ENCODE measurements around the gene CPLX3. TPM values are rescaled to one million over a fixed set of nuclear protein-coding genes. Genes with fewer than 3 reads are reported as not detected.

The CPLX3 gene
- total RNA-seq, 2 donors from 2014 or later = not detected

DNA sequence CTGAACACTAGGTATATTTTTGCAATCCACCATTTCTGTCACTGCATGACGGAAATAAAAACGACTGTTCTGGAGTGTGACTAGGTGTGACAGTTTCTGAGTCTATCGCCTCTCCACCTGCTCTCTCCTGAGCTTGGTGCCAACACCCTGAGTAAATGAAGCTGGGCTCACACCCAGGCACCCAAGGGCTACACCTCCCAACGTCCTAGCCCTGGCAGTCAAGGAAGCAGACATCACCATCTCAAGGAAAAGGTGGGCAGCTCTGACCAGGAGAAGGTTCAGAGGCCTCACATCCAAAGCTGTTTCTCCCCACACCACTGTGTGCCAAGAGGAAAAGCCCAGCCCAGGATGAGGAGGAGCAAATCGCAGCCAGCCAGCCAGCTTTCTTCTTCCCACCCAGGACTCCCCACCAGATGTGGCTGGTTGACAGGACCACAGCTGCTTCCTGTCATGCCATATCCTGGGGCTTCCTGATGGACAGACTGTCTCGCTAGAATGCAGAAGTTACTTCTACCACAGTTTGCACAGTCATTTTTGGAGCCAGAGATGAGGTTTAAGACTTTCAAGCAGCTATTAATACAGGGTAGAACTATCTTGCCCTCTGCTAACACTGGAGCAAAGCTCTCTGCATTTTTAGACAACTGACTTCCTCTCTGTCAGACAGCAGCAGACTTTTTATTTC is 43.4 kb downstream of the CPLX3 start:
- Histone ChIP-seq H3K27ac (ENCODE audit: low read depth, low read length) (no peak overlapping the region), H3K36me3 (ENCODE audit: control insufficient read depth, insufficient read depth, low read length) (peaks cover 24% of the 10 kb centered on the region), H3K9me3 (ENCODE audit: control insufficient read depth, low read length) (peaks cover 17% of the 10 kb centered on the region), H3K4me1 (ENCODE audit: control insufficient read depth, insufficient read depth, low read length) (peaks cover 7% of the 10 kb centered on the region), H3K4me3 (ENCODE audit: low read length) (no peak overlapping the region), H3K27me3 (ENCODE audit: control insufficient read depth, insufficient read depth, low read length, poor library complexity, severe bottlenecking) (no peaks in the 10 kb centered on the region), H3K9ac (ENCODE audit: extremely low read depth, low read length, poor library complexity, severe bottlenecking) (no peak overlapping the region)
- Mint-ChIP-seq H3K27ac (no peak overlapping the region), H3K4me1 (peaks cover 31% of the 10 kb centered on the region), H3K9me3 (peaks cover 12% of the 10 kb centered on the region), H3K4me3 (no peak overlapping the region), H3K27me3 (ENCODE audit: insufficient read depth) (no peaks in the 10 kb centered on the region), H3K36me3 (ENCODE audit: low read depth) (peaks cover 37% of the 10 kb centered on the region)
- TF ChIP-seq CTCF (conservative IDR thresholded peaks at IDR 0.05) = no peak
- DNase-seq = no peak
- 88 to 90% methylated on average over 5 to 6 of the region's 6 CpGs for WGBS, 2 experiments (ENCODE audit: insufficient coverage in 1 of 2, insufficient read length in 1 of 2)

- Histone ChIP-seq H3K4me1 (ENCODE audit: control insufficient read depth, insufficient read depth, low read length) (peaks cover 7% of the 10 kb centered on the region), H3K9ac (ENCODE audit: extremely low read depth, low read length, poor library complexity, severe bottlenecking) (no peak overlapping the region), H3K27ac (ENCODE audit: low read depth, low read length) (no peak overlapping the region), H3K27me3 (ENCODE audit: control insufficient read depth, insufficient read depth, low read length, poor library complexity, severe bottlenecking) (no peaks in the 10 kb centered on the region), H3K36me3 (ENCODE audit: control insufficient read depth, insufficient read depth, low read length) (peaks cover 24% of the 10 kb centered on the region), H3K9me3 (ENCODE audit: control insufficient read depth, low read length) (peaks cover 17% of the 10 kb centered on the region), H3K4me3 (ENCODE audit: low read length) (no peak overlapping the region)
- Mint-ChIP-seq H3K27me3 (ENCODE audit: insufficient read depth) (no peaks in the 10 kb centered on the region), H3K36me3 (ENCODE audit: low read depth) (peaks cover 35% of the 10 kb centered on the region), H3K4me3 (peak overlapping the region; percentile 85), H3K4me1 (peaks cover 31% of the 10 kb centered on the region), H3K27ac (peak overlapping the region; percentile 67), H3K9me3 (peaks cover 12% of the 10 kb centered on the region)
- peak; percentile 66 for DNase-seq
- WGBS, 2 experiments (ENCODE audit: insufficient coverage in 1 of 2, insufficient read length in 1 of 2) = 55 to 58% methylated on average over 6 of the region's 6 CpGs
- no peak for TF ChIP-seq CTCF (conservative IDR thresholded peaks at IDR 0.05)
Measured at GRCh38 chr15:74870436-74871215, 44.2 kb downstream of the CPLX3 start.

- Mint-ChIP-seq H3K4me3 (peak overlapping the region; percentile 85), H3K36me3 (ENCODE audit: low read depth) (peaks cover 23% of the 10 kb centered on the region), H3K4me1 (peaks cover 27% of the 10 kb centered on the region), H3K27ac (peak overlapping the region; percentile 98), H3K27me3 (ENCODE audit: insufficient read depth) (peaks cover 1% of the 10 kb centered on the region), H3K9me3 (peaks cover 11% of the 10 kb centered on the region)
- H3K27ac ChIP-seq (ENCODE audit: low read depth, low read length) = no peak overlapping the region
- TF ChIP-seq CTCF (conservative IDR thresholded peaks at IDR 0.05) = no peak
- no peak for DNase-seq
- H3K9ac ChIP-seq (ENCODE audit: extremely low read depth, low read length, poor library complexity, severe bottlenecking) = peak overlapping the region; percentile 96
- peaks cover 18% of the 10 kb centered on the region for H3K36me3 ChIP-seq (ENCODE audit: control insufficient read depth, insufficient read depth, low read length)
- H3K9me3 ChIP-seq (ENCODE audit: control insufficient read depth, low read length) = peaks cover 14% of the 10 kb centered on the region
- WGBS, 2 experiments (ENCODE audit: insufficient coverage in 1 of 2, insufficient read length in 1 of 2) = 0 to 2% methylated on average over 3 to 11 of the region's 11 CpGs
- H3K4me3 ChIP-seq (ENCODE audit: low read length) = peak overlapping the region; percentile 99
- no peaks in the 10 kb centered on the region for H3K27me3 ChIP-seq (ENCODE audit: control insufficient read depth, insufficient read depth, low read length, poor library complexity, severe bottlenecking)
- H3K4me1 ChIP-seq (ENCODE audit: control insufficient read depth, insufficient read depth, low read length) = peaks cover 7% of the 10 kb centered on the region
Measured at GRCh38 chr15:74872702-74873035, 46.2 kb downstream of the CPLX3 start.

Measured in endodermal cell (in vitro differentiated cells).